Cerebellar nuclear complex (tissue), 1 donor: ENCODE measurements around the gene VAMP5.
"Not testable (repeated sequence)": the region's sequence is repeated elsewhere in the genome, so short reads cannot be mapped to it uniquely, and the experiment has no call there.

Experiments used
- DNase-seq, 2 experiments: peaks; one replicate each; lab custom pipeline; 2025; lab: John Stamatoyannopoulos, UW

Gene VAMP5

DNA sequence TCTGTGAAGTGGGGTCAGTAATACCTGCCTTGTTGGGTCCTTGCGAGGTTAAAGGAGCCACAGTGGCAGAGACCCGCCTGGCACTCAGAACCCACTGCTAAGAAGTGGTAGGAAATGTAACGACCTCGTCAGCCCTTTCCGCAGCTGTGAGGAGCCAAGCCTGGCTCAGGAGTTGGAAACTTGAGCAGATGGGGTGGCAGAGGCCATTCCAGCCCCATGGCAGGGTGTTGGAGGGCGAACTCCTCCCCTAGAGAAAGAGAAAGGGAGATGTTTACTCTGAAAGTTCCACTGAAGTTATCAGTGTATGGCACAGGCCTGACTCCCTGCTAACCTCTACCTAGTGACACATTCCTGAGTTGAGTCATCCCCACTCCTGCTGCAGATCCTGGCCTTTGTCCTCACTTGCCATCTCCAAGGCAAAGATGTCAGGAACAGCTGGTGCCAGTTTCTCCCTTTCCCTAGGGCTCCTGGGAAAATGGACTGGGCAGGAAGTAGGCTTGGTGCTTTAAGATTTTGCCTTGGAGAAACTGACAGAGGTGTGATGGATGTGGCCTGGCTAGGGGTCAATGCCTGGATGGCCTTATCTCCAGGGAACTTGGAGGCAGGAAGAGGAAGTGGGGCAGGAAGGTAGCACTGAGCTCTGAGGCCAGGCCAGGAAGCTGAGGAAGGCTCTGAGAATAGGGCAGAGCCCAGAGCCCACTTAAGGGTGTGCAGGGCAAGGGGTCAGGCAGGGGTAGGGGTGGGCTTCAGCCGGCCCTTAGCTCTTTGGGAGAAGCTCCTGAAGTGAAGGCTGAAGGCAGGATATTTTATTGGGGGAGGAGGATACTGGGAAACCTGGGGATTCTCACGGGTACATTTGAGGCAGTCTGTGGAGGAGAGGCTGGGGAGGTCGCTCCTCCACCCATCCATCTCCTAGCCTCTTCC, 888 bp downstream of the VAMP5 start:
- no peak for DNase-seq

DNA sequence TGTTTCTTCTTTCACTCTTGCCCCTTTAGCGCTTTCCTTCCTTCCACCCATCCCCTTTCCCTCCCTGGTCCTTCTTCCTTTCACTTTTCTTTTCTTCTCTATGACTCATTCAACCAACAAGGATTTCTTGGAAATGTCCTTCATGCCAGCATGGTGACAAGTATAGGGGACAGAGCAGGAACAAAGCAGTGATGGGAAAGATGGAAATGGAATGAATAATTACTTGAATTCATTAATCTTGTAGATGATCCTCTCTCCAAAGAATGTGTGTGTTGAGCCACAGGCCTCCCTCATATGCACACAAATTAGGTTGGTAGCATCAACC, 1.5 kb downstream of the VAMP5 start:
- no peak for DNase-seq

DNA sequence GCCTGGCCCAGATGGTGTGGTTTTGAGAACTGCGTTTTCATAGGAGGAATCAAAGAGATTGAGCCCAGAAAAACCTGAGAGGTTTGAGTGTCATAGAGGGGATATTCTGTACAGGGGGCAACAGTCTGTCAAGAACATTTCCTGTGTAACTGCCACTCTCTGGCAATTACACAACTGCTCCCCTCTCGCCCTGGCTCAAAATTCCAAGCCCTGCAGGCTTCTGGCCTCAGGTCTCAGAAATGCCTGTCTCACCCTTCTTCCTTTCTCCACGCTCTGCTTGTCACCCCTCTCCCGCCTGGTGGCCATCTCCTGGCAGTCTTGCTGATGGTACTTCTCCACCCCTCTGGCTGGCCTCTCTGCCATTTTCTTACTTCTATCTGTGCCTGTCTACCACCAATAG, 4.0 kb downstream of the VAMP5 start:
- DNase-seq: no peak

GRCh38 chr2:85588645-85589044, 4.4 kb downstream of the VAMP5 start:
- no peak for DNase-seq

DNA sequence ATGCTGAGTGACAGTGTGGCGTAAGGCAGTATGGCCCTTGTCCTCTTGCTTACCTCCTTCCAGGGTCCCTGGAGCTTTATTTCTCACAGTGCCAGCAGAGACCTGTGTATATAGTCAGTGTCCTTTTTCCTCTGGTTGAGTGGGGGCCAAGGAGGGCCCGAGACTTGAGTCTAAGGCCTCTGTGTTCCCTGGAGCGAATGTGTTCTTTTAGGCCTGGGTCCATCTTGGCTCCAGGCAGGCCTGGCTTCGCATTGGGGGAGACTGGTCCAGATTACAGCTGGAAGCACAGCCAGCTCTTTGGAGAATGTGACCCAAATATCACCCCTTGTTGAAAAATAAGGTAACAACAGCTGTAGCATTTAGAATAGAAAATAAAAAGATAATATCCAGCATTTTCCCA, 5.0 kb downstream of the VAMP5 start:
- no peak for DNase-seq

DNA sequence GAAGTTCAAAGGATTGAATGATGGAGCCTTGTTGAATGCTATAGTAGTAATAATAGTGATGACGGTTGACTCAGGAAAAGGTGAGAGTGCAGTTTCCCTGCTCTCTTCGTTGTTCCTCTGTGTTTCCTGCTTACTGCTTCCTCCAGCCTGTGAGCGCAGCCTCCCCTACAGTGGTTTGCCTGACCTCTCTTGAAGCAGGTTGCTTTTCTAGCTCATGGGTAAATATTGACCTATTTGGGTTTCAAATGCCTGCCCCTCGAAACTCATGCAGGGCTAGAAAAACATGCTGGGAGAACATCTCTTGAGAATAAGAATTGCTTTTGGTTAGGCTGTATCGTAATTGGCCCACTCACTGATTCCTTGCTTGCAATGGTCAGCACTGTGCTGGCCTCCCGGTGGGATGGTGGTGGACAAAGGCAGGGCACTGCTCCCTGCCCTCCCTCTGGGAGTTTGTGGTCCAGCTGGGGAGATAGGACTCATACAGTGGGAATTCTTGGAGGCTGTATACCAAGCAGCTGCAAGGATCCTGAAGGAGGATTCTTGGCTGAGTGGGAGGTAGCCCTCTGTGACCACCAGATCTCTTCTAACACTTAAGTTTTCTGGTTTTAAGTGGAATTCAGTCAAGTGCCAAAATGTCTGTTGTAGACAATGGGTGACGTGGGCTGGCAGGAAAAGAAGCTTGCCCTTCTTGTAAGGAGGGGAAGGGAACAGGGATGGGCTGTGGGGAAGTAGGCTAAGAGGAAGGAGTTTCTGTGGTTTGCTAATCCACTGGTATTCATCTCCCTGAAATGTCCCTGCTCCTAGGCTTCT, 6.0 kb downstream of the VAMP5 start:
- no peak for DNase-seq

DNA sequence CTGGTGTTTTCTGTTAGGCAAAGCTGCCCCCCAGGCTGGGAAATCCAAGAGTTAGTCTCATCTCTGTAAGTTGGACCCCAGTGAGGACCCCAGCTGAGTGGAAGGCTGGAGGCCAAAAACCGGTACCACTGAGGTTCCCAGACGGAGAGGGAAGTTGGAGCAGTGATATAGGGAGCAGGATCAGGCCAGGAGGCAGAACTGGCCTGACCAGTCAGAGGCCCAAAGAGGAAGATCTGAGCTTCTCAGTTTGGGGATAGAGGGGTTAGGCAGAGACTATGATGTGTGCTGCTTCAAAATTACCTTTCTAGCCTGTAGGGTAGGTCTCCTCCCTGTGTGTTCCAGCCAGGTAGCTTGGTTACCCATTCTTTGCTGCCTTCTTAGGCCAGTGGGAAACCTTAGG, 6.7 kb downstream of the VAMP5 start:
- DNase-seq: no peak

GRCh38 chr2:85591563-85591962, 7.3 kb downstream of the VAMP5 start:
- no peak for DNase-seq

- DNase-seq: not testable (repeated sequence)
Measured at GRCh38 chr2:85592299-85592698, 8.1 kb downstream of the VAMP5 start.

DNA sequence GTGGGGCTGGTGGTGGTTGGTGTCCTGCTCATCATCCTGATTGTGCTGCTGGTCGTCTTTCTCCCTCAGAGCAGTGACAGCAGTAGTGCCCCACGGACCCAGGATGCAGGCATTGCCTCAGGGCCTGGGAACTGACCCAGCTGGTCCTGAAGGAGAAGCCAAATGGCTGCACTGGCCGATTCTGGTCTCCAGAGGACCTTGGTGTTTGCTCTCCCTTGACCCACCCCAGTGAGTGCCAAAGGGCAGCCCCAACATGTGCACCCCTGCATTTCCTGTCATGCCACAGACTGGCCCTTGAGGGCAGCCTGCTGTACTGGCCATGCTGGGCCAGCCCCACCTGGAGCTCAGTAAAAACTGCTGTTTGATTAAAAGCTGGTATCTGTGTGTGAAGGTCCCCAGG, 8.8 kb downstream of the VAMP5 start:
- no peak for DNase-seq

- DNase-seq: no peak
Measured at GRCh38 chr2:85594715-85595300, 10.6 kb downstream of the VAMP5 start.

DNA sequence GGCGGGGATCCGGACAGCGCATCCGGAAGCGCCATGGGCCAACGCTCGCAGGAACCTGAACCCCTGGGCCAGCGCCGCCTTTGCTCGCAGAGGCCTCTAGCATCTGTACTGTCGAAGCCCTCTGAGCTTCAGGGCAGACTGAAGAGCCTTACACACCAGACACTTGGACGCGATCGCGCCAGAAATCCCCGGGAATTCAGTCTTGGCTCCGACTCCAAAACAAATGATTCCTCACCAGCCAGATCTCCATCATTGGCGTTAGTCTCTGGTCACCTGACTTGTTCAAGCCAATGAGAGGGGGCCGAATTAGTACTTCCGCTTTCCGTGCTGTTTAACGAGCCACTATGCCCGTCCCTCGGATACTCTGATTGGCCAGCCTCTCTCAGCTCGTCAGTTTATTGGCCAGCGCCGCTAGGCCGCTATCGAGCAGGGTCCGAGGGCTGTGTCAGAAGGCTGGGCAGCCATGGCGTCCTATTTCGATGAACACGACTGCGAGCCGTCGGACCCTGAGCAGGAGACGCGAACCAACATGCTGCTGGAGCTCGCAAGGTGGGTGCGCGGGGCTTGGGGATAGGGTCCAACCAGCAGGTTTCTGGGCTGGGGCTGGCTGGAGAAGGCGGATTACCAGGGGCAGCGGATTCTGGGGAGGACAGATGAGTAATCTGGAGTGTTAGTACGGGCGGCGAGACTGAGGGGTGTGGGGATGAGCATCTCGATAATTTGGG, 11.2 kb downstream of the VAMP5 start, which contains the start of gene RNF181:
RNF181 (plus strand) TSS at position 445 of the 725 bp plus-strand sequence; CDS start at position 464, 19 bp downstream.
- peak; percentile 95 to 99 for DNase-seq

DNA sequence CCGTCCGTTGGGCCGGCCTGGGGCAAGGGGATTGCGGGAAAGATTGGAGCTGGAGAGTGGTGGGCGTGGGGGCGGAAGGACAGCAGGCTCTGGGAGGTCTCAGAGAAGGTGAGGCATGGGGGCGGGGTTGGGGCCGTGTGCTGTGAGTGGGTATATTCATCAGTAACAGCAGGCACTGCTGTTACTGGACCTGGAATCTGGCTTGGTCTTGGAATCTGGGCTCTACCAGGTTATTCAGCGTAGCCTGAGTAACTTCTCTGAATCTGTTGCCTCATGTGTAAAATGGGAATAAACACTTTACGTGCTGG, 11.7 kb downstream of the VAMP5 start:
- no peak for DNase-seq

- DNase-seq: no peak
Measured at GRCh38 chr2:85596486-85597143, 12.4 kb downstream of the VAMP5 start.

DNA sequence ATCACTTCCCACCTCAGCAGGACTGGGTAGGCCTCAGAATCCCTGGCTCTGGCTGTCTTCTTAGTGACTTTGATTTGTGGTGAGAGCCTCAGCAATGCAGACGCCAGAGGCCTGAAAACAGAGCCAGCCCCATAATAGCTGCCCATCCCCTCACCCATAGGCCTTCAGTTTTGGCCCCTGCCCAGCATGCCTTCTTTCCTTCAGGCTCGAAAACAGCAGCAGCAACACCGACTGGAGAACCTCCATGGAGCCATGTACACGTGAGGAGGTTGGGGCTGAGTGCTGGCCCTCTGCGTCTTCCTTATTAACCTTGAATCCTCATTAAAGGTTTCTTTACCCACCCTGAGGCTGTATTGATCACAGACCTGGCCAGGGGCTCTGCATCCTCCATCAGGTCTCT, 13.0 kb downstream of the VAMP5 start:
- no peak for DNase-seq

GRCh38 chr2:85598594-85599340, 14.5 kb downstream of the VAMP5 start:
- DNase-seq: no peak

DNA sequence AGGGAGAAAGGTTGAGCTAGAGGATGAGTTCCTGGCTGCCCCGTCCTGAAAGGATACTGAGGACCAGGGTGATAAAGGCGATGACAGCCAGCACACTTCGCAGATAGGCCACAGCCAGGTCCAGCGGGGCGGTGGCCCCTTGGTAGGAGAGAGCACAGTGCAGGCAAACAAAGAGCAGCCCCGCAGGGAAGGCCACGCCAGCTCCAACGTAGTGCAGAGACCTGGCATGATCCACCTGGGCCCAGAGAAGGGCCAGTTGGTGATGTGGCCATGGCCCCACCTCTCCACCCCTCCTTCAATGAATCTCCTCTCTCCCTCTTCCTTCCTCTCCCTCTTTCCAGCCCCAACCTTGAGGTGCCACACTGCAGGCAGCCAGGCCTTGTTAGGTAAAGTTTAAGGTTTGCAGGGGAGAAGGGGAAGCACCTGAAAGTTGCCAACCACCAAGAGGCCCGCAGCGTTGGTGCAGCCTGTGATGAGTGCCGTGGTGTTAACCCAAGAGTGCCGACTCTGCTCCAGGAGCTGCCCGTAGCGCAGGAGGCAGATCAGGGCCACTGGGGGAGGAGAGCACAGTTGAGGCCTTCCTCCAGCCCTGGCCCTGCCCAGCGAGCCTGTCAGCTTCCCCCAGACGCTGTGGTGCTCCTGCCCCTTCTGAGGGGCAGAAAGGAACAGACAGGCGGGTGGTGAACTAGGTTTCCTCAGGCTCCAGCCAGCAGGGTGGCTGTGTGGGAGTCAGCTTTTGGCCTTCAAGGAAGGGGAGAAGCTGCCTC, 15.4 kb downstream of the VAMP5 start:
- no peak for DNase-seq

DNA sequence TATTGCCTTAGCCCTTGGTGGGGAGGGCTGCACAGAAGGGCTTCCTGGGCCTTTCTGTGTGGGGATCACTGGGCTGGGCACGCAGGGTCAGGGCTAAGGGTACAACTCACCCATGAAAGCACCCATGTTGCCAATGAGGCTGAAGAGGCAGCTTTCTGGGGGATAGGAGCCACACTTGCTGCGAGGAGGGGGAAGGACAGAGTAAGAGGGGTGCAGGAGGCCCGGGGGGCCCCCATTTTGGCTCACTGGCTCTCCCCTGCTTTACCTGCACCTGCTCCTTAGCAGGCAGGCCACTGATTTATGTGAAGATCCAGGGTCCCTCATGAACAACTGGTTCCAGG, 16.0 kb downstream of the VAMP5 start:
- no peak for DNase-seq

DNA sequence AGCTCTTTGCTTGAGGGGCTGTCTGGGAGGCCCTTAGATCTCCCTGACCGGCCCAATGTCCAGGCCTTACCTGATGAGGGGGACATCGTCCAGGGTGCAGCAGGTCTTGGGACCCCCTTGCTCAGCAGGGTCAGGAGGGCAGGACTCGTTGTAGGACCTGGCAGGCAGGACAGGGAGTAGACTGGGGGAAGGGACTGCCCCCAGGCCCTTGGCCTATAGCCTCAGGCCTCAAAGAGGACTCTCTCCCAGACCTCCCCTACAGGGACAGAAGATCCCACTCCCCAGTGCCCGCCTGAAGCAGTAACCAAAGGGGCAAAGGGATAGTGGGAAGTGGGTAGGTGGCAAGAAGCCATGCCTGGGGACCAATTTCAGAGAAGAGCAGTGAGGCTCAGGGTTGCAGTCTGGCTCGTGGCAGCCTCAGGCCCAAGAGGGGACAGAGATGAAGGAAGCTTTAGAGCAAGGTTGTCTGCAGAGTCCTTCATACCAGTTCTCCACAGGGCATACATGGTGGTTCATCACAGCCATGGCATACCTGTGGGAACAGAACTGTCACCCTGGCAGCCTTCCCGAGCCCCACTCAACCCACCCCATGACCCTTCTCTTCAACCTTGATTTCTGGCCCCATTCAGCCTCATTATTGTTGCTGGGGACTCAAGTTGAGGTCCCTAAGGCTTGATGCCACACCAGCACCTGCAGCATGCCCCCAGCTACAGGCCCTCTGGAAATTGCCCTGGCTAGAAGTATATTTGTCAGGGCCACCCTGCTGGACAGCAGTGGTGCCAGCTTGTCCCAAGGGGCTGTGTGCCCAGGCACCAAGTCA, 16.9 kb downstream of the VAMP5 start:
- DNase-seq: no peak
